Fibroblast of skin of right quadriceps (primary cell): ENCODE measurements around the gene ADAMTS7.
"Not testable (repeated sequence)": the region's sequence is repeated elsewhere in the genome, so short reads cannot be mapped to it uniquely, and the experiment has no call there.

Experiments used
- DNase-seq: peaks from one replicate; pipeline ENCODE4 v3.0.0-alpha.2; 2013

ADAMTS7 gene

GRCh38 chr15:78752492-78753358, 58.5 kb downstream of the ADAMTS7 start:
- no peak for DNase-seq

GRCh38 chr15:78751602-78751979, 59.7 kb downstream of the ADAMTS7 start:
- no peak for DNase-seq

- DNase-seq: peak; percentile 80
Observed at GRCh38 chr15:78750974-78751601, 60.2 kb downstream of the ADAMTS7 start.

- DNase-seq: no peak
Observed at GRCh38 chr15:78750566-78750965, 60.7 kb downstream of the ADAMTS7 start.

GRCh38 chr15:78749831-78750230, 61.4 kb downstream of the ADAMTS7 start:
- DNase-seq: no peak

DNA sequence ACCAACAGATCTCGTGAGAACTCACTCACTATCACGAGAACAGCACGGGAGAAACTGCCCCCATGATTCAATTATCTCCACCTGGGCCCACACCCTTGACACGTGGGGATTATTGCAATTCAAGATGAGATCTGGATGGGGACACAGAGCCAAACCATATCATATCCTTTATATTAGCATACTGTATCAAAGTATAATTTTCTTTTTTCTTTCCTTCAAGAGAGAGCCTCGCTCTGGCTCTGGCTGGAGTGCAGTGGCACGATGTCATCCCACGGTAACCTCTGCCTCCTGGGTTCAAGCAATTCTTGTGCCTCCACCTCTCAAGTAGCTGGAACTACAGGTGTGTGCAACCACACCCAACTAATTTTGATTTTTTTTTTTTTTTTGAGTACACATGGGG, 63.4 kb downstream of the ADAMTS7 start:
- DNase-seq: not testable (repeated sequence)

- DNase-seq: not testable (repeated sequence)
Observed at GRCh38 chr15:78741674-78742073, 69.6 kb downstream of the ADAMTS7 start.

DNA sequence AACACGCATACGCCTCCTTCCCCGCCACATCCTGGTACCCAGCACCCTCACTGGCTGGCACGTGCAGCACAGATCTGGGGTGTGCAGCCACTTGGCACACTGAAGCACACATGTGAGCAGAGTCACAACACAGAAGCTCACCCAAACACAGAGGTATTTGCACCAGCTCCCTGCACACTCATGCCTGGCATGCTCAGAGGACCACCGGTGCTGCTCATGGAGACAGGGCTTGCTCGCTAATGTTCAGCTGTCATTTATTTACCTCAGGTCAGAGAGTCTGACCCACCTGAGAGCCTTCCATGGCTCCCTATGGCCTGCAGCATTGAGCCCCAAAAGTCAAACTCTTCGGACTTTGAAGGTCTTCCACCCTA, 70.4 kb downstream of the ADAMTS7 start:
- no peak for DNase-seq

DNA sequence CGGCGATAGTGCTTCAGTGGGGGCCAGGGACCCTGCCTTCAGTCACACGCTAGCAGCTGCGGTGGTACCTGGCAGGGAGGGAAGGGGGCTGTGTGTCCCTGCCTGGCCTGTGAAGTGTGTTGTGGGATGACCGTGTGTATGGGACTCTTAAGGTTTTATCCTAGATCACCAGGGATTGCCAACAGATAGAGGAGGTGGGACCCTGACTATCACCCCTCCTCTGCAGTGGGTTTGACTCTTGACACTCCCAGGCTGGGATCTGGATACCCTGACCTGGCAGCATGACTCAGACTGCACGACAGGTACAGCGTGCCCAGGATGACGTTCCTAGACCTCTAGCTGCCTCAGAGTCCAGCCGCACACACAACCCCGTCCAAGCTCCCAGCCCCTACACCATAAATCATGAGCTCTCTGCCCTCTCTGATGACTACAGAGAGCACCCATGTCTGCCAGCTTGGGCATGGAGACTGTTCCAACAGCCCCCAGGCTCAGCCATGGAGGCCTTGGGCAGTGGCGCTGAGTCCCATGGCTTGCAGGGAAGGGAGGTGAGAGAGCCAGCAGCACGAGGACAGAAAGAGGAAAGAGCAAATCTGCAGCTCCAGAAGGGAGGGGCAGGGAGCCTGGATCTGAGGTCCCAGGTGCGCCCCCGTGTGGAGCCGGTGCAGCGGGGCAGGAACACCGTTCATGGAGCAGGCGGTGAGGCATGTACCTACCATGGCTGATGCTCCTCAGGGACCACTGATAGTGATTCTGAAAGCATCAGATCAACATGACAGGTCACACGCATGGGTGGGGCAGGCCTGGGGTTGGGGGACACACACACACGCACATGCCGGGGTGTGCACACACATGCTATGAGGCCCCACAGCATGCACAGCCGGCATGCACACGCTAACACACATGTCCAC, 71.0 kb downstream of the ADAMTS7 start:
- peak; percentile 27 for DNase-seq

DNA sequence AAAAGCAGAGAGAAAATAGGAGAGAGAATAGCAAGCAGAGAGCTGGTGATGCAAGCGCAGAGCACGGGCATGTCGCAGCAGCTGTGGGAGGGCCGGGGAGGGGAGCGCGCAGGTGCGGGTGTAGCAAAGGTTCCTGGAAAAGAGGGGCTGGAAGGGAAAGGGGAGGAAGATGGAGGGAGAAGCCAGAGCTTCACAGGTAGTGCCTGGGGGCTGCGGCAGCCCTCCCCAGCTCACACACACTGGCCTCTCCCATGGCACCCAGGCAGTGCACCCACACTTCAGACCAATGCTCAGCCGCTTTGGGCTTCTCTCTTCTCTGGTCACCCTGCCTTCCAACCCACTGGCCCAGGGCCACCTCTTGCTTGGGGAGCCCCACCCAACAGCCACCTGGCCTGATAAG, 72.1 kb downstream of the ADAMTS7 start:
- no peak for DNase-seq

DNA sequence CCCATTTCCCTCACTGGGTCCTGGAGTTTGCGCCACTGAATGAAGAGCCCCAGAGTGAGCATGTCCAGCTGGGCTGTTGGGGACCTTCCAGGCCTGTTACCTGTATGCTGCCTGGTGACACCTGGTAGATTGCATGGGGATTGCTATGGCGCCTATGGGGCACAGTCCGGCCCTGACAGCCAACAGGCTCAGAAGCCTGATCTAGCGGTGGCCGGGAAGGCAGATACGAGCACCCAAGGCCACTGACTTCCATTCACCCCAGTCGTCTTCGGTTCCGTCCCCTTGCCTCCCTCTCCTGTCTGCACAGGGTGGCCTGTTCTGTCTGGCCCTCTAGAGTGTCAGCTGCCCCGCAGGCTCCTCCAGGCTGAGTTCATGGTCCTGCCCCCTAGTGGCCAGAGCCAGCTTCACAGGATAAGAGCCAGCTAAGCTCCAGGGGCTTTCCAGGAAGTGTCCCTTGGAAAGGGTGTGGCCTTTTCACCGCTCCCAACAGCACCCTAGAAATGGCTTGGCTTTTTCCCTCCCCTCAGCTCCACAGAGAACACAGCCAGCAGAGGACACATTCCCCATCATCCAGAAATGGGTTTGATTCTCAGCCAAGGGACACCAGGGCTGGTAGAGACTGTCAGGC, 73.2 kb downstream of the ADAMTS7 start:
- DNase-seq: not testable (repeated sequence)

GRCh38 chr15:78737187-78737820, 74.0 kb downstream of the ADAMTS7 start:
- no peak for DNase-seq

DNA sequence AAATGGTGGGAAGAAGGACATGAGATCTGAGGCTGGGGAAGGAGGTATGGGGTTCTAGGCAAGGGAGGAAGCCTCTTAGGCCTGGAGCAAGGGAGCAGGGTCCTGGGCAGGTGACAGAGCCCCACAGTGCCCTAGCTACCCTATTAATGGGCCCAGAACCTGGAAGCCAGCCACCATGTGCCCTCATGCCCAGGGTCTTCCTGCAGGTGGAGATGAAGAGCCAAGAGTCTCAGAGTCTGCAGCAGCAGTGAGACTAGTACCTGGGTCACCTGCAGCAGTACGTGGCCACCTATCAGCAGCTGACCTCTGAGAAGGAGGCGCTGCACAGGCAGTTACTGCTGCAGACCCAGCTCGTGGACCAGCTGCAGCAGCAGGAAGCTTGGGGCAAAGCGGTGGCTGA, 75.0 kb downstream of the ADAMTS7 start:
- DNase-seq: not testable (repeated sequence)

DNA sequence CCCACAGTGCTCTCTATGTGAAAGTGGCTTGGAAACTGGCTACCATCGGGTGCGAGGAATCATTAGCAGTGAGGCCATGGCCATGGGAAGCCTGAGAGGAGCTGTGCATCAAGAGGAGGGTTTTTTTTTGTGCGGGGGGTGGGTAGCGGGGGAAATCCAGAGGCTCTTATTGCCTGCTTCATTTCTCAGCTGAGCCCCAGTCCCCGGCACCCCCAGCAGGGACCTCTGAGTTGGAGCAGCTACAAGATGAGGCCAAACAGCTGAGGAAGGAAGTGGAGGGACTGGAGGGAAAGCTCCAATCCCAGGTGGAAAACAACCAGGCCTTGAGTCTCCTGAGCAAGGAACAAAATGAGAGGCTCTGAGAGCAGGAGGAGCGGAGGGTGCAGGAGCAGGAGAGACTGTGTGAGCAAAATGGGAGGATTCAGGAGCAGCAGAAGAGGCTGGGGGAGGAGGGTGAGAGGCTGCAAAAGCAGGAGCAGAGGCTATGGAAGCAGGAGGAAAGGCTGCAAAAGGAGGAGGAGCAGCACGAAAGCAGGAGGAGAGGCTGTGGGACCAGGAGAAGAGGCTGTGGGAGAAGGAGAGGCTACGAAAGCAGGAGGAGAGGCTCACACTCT, 76.7 kb downstream of the ADAMTS7 start:
- DNase-seq: no peak

DNA sequence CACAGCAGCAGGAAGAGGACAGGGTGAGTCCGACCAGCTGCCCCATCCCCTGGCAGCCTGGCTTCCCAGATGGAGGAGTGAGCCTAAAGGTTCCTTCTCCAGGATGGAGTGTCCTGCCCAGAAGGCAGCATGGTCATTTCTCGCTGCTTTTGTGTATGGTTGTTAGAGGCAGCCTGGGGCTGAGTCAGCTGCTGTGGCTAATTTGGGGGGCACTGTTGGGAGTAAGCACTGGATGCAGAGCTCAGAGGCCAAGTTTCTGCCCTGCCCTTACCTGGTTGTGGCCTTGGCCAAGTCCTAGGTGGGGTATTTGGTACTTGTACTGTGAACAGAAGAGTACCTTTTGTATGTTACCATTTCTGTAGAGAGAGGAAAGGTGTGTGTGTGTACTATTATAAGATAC, 78.6 kb downstream of the ADAMTS7 start:
- DNase-seq: no peak

- DNase-seq: no peak
Observed at GRCh38 chr15:78730955-78731354, 80.3 kb downstream of the ADAMTS7 start.

- DNase-seq: not testable (repeated sequence)
Observed at GRCh38 chr15:78728427-78728826, 82.8 kb downstream of the ADAMTS7 start.

DNA sequence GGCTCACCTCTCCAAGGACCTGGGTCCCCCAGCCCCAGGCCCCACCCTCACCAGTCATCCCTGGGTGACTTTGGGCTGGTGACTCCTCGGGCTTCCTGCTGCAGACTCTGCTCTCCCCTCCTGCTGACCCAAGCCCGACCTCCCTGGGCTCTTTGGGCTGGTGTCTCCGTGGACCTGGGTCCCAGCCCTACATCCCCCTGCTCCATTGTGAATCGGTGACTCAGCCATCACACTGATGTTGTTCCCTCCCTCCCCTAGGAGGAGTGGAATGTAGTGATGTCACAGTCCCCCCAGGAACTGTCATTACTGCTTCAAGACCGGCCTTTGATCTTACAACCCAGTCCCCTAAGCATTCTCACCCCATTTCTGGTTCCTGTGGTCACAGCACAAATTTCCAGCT, 83.7 kb downstream of the ADAMTS7 start:
- DNase-seq: peak; percentile 27

- no peak for DNase-seq
Observed at GRCh38 chr15:78726870-78727551, 84.3 kb downstream of the ADAMTS7 start.

- not testable (repeated sequence) for DNase-seq
Observed at GRCh38 chr15:78719819-78720450, 91.3 kb downstream of the ADAMTS7 start.

DNA sequence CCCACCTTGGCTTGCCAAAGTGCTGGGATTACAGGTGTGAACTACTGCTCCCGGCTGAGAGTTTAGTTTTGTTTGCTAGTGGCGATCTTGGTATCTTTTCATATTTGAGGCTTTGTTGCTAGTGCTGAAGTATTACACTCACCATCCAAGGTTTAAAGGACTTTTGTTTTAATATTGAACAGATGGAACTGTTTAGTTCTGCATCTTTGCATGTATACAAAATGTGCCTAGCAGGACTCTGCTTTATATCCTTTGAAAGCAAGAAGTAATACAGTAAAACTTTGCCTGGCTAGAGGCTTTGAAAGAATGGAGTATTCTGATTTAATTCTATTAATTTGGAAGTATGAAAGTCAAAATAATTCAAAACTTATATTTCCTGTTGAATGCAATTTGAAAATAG, 92.4 kb downstream of the ADAMTS7 start:
- DNase-seq: no peak
